Heart right ventricle (tissue), 16 donors: ENCODE data around the gene PELI1. TPM values are rescaled to one million over a fixed set of nuclear protein-coding genes. Genes with fewer than 3 reads are reported as not detected.

Experiments
- ATAC-seq, 8 donors: fragments of 200-7000 bp; cut with Tn5 transposase; one replicate each; pipeline ENCODE4 v1.9.1; 2020; ENCODE audit warnings: mild to moderate bottlenecking in 8 of 8, moderate library complexity in 8 of 8, moderate number of reproducible peaks in 1 of 8
- DNase-seq, 2 donors: peaks; one replicate each; pipeline ENCODE4 v3.0.0-alpha.2; 2020
- H3K27ac ChIP-seq, 10 donors: fragments of 200-600 bp; sonication (generic) in 2 of 10; one replicate each; pipeline versions ENCODE4 v1.5.0 to v1.8.0; 2020 to 2022; ENCODE audit warnings: mild to moderate bottlenecking in 3 of 10
- H3K27me3 ChIP-seq, 7 donors: fragments of 200-600 bp; one replicate each; pipeline ENCODE4 v1.8.0; 2021 to 2022; ENCODE audit warnings: mild to moderate bottlenecking in 2 of 7
- H3K36me3 ChIP-seq, 9 donors: fragments of 200-600 bp; sonication (generic) in 1 of 9; one replicate each; pipeline versions ENCODE4 v1.5.0 to v1.8.0; 2020 to 2022; ENCODE audit warnings: mild to moderate bottlenecking in 2 of 9
- H3K4me1 ChIP-seq, 9 donors: fragments of 200-600 bp; sonication (generic) in 1 of 9; one replicate each; pipeline versions ENCODE4 v1.5.0 to v1.8.0; 2020 to 2022; ENCODE audit warnings: mild to moderate bottlenecking in 4 of 9
- H3K4me3 ChIP-seq, 10 donors: fragments of 200-600 bp; sonication (generic) in 2 of 10; one replicate each; pipeline versions ENCODE4 v1.5.0 to v1.8.0; 2020 to 2022; ENCODE audit warnings: mild to moderate bottlenecking in 7 of 10, moderate library complexity in 2 of 10
- H3K9me3 ChIP-seq, 11 donors: fragments of 200-600 bp in 10 of 11; sonication (generic) in 2 of 11; one replicate each; pipeline versions ENCODE4 v1.5.0 to v1.8.0; 2013 to 2022; ENCODE audit warnings: mild to moderate bottlenecking in 2 of 11, control low read depth in 1 of 11, moderate library complexity in 1 of 11
- CTCF ChIP-seq, 9 donors: fragments of 200-600 bp; sonication (generic) in 2 of 9; IDR thresholded peaks; one replicate each; pipeline versions ENCODE4 v1.5.0 to v1.8.0; 2021 to 2022; ENCODE audit warnings: antibody characterized with exemption in 9 of 9, mild to moderate bottlenecking in 5 of 9, moderate library complexity in 1 of 9
- WGBS, 2 donors: extraction: QIAGEN DNeasy Blood & Tissue Kit; methylation state at CpG; one replicate each; pipeline ENCODE4 v1.1.7; 2013; ENCODE audit warnings: inconsistent platforms in 1 of 2; 5-methylcytosine and 5-hydroxymethylcytosine counted together
- intact Hi-C, 10 donors: fragments of 100-400 bp; cut with DNase I; formaldehyde crosslinking; loops; one replicate each; pipeline versions ENCODE4 v1.11.1 to v1.14.2; 2022
- polyA plus RNA-seq, 2 donors: library from polyadenylated mRNA; stranded (reverse); fragments of 200-250 nt; gene quantifications; one replicate each; pipeline ENCODE4 v1.2.3, GENCODE V29; 2013
- total RNA-seq, 10 donors: library from RNA; stranded (reverse); fragmentation: NEBNext Ultra II Directional in 3 of 10; extraction: Animal tissue kit (Norgen Biotek cat#: 25700) in 3 of 10; gene quantifications; one replicate each; pipeline versions ENCODE4 v1.2.1 to v1.2.4, GENCODE V29; 2021 to 2023
- donor health status: Arrhythmogenic right ventricular cardiomyopathy.
- donor health status: ischemic (EF 13 %, LVEDD 7.1; RV severe dilation, severe dysfunction).
- donor health status: healthy with polysubstance abuse.
- donor health status: DM: no; HTN: yes; CAD: no.
- donor health status: DM: no; HTN: no; CAD: no.
- donor health status: ischemic (EF 25% LVEDD 6.9; RV normal size, moderate dysfunction).
- donor health status: ischemic (EF 25% LVEDD 5.7; RV mildly dilated, moderate dysfunction).
- donor health status: healthy.
- donor health status: DM: yes; HTN: yes; CAD: no.
- donor health status: Ischemic cardiomyopathy.
- donor health status: ischemic (EF 35%, LVEDD 5.7; RV mildly dilated, moderate dysfunction).
- donor health status: nonischemic (EF 11% LVEDD 7.7; RV severe dilation, severe dysfunction).
- donor health status: DM: yes; HTN: yes; CAD: no.
- donor health status: PGD.
- donor health status: ischemic (EF 29% LVEDD 5.4; RV normal size, mild dysfunction).
- donor health status: nonischemic (EF 23%, LVEDD 6.1; RV moderate dilation, normal function).

Gene PELI1
- total and polyA plus RNA-seq, 12 donors, result 6.0 to 15.6 (median 8.6) TPM

GRCh38 chr2:64157792-64158191 lies 13.6 kb upstream of the PELI1 start:
- Histone ChIP-seq H3K4me1 (peaks cover 0 to 9% (median 0%) of the 10 kb centered on the region in 9 donors), H3K4me3 (no peak overlapping the region), H3K36me3 (no peaks in the 10 kb centered on the region), H3K27ac (no peak overlapping the region), H3K27me3 (peaks cover 0 to 4% (median 0%) of the 10 kb centered on the region in 7 donors), H3K9me3 (no peaks in the 10 kb centered on the region)
- TF ChIP-seq CTCF (IDR thresholded peaks at IDR 0.05), result no peak
- DNase-seq, result no peak
- intact Hi-C loops, result no loop called here
- peak in 2 of 8 donors; percentile 25 to 74 for ATAC-seq

GRCh38 chr2:64153811-64154210 lies 9.6 kb upstream of the PELI1 start:
- intact Hi-C loops, result no loop called here
- Histone ChIP-seq H3K36me3 (no peaks in the 10 kb centered on the region), H3K27ac (no peak overlapping the region), H3K9me3 (no peaks in the 10 kb centered on the region), H3K4me3 (no peak overlapping the region), H3K27me3 (peaks cover 0 to 4% (median 0%) of the 10 kb centered on the region in 7 donors), H3K4me1 (peaks cover 0 to 10% (median 0%) of the 10 kb centered on the region in 9 donors)
- DNase-seq (no peak), ATAC-seq (no peak)
- TF ChIP-seq CTCF (IDR thresholded peaks at IDR 0.05), result no peak
- WGBS, 2 donors, result 86 to 88% methylated on average over 4 of the region's 4 CpGs

- Histone ChIP-seq H3K9me3 (no peaks in the 10 kb centered on the region), H3K4me1 (peaks cover 0 to 10% (median 0%) of the 10 kb centered on the region in 9 donors), H3K27me3 (peaks cover 0 to 4% (median 0%) of the 10 kb centered on the region in 7 donors), H3K27ac (no peak overlapping the region), H3K36me3 (no peaks in the 10 kb centered on the region), H3K4me3 (no peak overlapping the region)
- ATAC-seq (no peak), DNase-seq (no peak)
- intact Hi-C loops, result loop anchor here in 1 of 10 donors (1.0 kb wide), 1 partner anchor 26 kb away; no protein-coding TSS in a partner anchor
- WGBS, 2 donors, result 32 to 52% methylated on average over 1 of the region's 1 CpG
- TF ChIP-seq CTCF (IDR thresholded peaks at IDR 0.05), result no peak
Observed at GRCh38 chr2:64151476-64151875, 7.3 kb upstream of the PELI1 start.

GRCh38 chr2:64145714-64146113 lies 1.5 kb upstream of the PELI1 start:
- DNase-seq, result no peak
- no peak for TF ChIP-seq CTCF (IDR thresholded peaks at IDR 0.05)
- peaks cover 0 to 25% (median 12%) of the 10 kb centered on the region in 9 donors for H3K4me1 ChIP-seq
- no peak overlapping the region for H3K4me3 ChIP-seq
- 32 to 40% methylated on average over 1 of the region's 1 CpG for WGBS, 2 donors
- H3K27me3 ChIP-seq, result no peaks in the 10 kb centered on the region
- H3K27ac ChIP-seq, result no peak overlapping the region
- intact Hi-C loops, result loop anchor here in 4 of 10 donors (5.0 to 10.0 kb wide), 5 partner anchors 57 to 169 kb away; no protein-coding TSS in a partner anchor
- H3K9me3 ChIP-seq, result no peaks in the 10 kb centered on the region
- no peaks in the 10 kb centered on the region for H3K36me3 ChIP-seq
- ATAC-seq, result no peak
